HG02852 (cell line): Measurements from ENCODE around the gene KDM6A.
"Not testable (repeated sequence)": the region's sequence is repeated elsewhere in the genome, so short reads cannot be mapped to it uniquely, and the experiment has no call there.

Source experiments
- ATAC-seq: cut with Tn5 transposase; IDR thresholded peaks from one replicate; pipeline ENCODE4 v1.9.1; 2021; ENCODE audit warnings: mild to moderate bottlenecking, moderate library complexity; ENCODE audit not compliant: unreplicated experiment

KDM6A gene

DNA sequence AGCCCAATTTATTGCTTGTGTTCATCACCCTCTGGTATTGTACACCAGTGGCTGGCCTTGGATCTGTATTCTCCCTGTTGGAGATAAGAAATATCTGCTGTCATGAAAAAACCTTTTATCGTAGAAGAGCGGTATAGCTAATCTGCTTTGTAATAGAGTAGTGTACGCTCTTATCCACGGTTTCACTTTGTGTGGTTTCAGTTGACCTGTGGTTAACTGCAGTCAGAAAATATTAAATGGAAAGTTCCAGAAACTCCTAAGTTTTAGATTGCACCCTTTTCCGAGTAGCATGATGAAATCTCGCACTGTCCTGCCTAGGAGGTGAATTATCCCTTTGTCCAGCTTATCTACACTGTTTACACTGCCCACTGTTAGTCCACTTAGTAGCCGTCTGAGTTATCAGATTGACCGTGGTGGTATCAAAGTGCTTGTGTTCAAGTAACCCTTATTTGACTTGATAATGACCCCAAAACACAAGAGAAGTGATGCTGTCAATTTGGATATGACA lies 42.4 kb downstream of the KDM6A start:
- no peak for ATAC-seq

DNA sequence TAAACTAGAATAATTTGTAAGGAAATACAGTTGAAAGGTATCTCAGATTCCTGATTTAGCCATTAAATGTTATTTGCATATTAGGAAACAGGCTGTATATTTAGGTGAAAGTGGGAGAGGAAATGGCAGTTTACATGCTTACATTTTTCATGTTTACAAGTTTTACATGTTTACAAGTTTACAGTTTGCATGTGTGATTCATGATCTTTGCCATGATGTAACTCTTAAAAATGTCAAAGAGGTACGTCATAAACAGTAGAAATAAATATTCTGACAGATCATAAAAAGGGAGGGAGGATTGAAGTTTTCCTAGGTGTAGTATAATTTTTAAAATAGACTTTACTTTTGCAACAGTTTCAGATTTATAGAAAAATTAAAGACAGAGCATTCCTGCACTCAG lies 45.7 kb downstream of the KDM6A start:
- ATAC-seq = no peak

DNA sequence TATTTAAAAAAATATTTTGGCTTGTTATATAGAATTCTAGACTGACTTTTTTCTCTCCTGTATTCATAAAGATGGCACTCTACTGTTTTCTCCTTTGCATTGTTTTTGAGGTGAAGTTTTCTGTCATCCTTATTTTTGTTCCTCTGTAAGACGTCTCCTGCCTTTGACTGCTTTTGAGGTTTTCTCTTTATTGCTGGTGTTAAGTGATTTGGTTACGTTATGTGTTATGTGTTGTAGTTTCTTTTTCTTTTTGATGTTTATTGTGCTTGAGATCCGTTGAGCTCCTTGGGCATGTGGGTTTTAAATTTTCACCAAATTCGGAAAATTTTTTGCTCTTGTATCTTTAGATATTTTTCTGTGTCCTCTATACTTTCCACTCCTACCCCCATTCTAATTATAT lies 50.0 kb downstream of the KDM6A start:
- ATAC-seq = no peak

DNA sequence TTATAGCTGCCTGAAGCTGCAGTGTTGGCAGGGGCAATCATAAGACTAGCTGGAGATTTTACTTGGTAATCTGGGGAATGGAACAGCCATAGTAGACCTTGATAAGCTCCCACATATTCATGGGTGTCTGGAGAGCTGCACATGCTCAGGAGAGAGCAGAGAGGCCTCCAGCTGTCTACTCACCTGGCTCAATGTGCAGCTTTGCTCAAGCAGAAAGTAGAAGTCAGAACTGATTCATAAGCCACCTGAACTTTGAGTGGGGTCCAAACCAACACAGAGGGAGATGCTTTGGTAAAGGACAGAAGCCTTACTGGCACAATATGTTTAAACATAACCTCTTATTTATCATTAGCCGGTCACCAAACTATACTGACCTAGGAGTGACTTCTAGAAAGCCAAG lies 54.4 kb downstream of the KDM6A start:
- no peak for ATAC-seq

DNA sequence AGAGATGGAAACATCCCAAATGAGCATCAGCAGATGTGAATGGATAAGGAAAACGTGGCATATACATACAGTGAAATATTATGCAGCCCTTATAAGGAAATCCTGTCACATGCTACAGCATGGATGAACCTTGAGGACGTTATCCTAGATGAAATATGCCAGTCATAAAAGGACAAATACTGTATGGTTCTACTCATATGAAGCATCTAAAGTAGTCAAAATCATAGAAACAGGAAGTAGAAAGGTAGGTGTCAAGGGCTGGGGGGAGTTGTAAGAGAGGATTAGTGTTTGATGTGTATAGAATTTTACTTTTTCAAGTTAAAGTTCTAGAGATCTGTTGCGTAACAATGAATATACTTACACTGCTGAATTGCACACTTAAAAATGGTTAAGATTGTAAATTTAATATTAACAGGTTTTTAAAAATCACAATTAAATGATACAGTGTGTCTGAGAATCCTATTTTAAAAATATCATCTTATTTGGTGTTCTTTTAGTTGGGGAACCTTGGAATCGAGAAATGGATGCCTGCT lies 58.5 kb downstream of the KDM6A start:
- ATAC-seq = no peak

DNA sequence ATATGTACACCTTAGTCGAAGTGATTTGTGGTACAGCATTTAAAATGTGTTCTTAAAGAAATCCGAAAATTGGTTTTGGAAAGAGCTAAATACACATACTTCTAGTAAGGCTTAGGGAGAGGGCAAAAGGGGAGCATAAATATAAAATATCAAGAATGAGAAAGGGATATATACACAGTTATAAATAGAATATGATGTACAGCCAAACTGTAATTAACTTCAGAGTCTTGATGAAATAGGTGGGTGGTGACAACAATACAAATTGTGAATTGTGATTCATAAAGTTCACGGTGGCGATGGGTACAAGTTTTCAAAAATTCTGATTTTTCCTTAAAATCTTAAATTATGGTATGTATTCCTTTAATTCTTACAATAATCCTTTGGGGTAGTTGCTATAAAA lies 62.2 kb downstream of the KDM6A start:
- no peak for ATAC-seq

DNA sequence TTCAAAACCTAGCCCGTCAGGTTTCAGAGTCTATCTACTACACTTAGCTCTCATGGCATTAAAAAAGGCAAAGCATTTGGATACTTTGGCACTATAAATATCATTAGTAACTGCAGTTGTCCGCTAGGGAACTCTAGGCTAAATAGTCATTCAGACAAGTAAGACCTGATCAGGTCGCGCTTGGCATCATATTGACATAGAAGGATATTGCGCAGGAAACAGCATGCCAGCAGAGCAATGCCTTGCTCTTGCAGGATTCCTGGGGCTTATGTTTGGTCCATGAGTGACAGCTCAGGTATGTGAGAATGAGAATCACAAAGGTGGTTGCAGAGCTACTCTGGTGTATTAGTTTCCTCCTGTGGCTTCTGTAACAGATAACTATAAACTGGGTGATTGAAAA lies 62.7 kb downstream of the KDM6A start:
- ATAC-seq = no peak

DNA sequence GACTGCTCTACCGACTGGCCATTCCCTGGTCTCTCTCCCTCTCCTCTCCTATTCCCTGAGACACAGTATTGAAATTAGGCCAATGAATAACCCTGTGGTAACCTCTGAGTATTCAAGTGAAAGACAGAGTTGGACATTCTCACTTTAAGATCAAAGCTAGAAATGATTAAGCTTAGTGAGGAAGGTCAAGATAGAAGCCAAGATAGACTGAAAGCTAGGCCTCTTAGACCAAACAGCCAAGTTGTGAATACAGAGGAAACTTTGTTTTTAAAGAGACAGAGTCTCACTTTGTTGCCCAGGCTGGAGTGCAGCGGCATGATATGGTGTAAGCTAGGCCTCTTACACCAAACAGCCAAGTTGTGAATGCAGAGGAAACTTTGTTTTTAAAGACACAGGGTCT lies 64.6 kb downstream of the KDM6A start:
- no peak for ATAC-seq

DNA sequence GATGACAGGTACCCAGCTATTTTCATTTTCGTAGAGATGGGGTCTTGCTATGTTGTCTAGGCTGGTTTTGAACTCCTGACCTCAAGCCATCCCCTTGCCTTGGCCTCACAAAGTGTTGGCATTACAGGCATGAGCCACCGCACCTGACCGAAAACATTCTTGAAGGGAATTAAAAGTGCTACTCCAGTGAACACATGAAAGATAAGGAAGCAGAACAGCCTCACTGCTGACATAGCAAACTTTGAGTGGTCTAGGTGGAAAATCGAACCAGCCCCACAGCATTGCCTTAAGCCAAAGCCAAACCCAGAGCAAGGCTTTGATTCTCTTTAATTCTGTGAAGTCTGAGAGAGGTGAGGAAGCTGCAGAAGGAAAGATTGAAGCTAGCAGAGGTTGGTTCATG lies 65.1 kb downstream of the KDM6A start:
- no peak for ATAC-seq

DNA sequence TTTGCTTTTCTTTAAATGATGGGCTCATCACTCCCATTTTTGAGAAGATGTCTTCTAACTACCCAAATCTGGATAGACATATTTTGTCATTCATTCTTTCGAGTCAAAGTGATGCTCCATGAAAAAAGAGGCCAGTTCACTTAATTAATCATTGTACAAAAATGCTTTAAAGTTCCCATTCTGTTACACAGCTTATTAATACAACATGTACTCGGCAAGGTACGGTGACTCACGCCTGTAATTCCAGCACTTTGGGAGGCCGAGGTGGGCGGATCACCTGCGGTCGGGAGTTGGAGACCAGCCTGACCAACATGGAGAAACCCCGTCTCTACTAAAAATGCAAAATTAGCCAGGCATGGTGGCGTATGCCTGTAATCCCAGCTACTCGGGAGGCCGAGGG lies 67.6 kb downstream of the KDM6A start:
- ATAC-seq = not testable (repeated sequence)

DNA sequence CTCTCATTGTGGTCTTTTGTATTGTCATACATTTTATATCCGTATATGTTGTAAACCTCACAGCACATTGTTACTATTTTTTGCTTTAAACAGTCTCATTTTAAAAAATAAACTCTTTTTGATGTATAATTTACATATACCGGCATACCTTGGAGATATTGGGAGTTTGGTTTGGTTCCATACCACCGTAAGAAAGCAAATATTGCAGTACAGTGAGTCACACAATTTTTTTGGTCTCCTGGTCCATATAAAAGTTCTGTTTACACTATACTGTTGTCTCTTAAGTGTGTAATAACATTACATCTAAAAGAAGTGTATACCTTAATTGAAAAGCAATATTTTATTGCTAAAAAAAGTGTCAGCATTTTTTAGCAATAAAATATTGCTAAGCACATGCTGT lies 70.0 kb downstream of the KDM6A start:
- ATAC-seq = no peak

DNA sequence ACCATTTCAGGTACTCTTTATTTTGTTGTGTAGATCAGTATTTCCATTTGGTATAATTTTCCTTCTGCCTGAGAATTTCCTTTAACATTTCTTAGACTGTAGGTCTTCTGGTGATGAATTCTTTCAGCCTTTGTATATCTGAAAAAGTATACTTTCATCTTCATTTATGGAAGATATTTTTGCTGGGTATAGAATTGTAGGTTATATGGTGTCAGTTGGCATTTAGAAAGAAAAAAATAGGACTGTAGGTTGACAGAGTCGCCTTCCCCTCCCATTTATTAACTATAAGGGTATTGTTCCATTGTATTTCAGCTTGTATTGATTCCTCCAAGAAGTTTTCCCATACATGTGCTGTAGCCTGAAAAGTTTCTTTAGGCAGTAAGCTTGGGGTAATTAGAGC lies 71.9 kb downstream of the KDM6A start:
- ATAC-seq = no peak

DNA sequence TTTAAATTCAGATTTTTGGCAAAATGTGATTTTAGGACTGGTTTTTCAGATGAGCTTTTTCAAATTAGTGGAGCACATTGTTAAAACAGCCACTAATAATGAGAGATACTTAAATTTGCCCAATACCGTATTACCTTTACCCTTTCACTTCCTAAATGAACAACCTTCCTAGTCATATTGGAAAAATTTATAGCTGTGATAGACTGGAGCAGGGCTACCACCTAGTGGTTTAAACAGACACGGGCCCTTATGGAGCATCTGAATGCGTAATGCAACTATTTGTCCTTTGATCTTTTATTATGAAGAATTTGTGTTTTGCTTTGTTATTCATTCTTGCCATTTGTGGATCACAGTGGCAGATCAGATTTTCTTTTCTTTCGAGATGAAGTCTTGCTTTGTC lies 72.7 kb downstream of the KDM6A start:
- ATAC-seq = no peak

DNA sequence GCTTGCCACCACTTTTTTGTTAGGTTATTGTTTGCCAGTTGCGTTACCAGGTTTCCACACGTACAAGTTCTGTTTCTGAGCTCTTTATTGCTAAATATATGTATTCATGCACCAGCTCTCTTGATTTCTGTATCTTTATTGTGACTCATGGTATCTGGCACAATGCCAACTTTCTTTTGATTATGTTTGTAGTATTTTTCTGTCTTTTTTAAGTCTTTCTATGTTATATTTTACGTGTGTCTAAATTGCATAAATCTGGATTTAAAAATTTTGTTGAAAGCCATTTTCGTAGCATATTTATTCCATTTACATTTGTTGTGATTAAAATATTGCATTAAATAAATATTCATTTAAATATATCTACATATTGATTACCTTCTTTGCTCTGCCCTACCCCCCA lies 73.8 kb downstream of the KDM6A start:
- no peak for ATAC-seq

DNA sequence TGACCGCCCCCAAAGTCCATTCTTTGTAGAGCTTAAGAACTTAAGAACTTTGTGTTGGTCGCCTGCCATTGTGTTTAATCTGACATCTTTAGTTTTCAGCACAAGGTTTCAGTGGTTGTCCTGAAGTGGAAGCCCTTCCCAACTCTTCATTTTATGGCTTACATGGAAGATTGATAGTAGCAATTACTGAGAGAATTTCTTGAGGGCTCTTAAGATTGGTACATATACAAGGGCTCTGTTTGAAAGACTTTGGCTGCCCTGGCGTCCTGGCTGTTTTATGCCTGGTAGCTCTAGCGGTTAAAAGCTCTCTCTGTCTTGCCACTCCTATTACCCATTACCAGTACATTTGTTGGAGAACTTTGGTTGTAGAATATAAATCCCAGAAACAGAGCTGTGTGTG lies 75.0 kb downstream of the KDM6A start:
- ATAC-seq = no peak

DNA sequence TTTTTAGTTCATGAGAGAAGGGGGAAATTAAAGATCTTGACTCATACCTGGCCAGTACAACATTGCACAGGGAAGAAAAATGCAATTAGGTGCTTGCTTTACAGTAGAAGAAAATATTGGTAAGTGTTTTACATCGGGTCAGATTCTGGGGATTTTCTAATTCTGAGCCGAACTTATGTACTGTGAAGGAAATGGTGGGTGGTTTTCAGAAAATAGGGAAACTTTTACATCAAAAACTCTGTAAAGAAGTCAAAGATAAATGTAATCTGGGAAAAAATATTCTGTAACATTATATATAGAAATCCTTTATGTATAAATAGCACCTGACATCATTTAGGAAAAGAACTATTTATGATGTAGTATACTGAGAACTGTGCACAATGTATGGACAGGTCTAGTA lies 75.4 kb downstream of the KDM6A start:
- no peak for ATAC-seq

DNA sequence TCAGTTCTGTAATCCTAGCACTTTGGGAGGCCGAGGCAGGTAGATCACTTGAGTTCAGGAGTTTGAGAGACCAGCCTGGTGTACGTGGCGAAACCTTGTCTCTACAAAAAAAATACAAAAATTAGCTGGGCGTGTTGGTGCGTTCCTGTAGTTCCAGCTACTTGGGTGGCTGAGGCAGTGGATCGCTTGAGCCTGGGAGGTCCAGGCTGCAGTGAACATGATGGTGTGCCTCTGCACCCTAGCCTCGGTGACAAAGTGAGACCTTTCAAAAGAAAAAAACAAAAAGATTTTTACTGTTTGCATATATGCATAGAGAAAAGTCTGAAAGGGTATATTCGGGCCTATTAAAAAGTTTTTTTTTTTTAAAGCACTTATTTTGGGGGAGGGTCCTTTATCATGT lies 76.1 kb downstream of the KDM6A start:
- ATAC-seq = no peak

DNA sequence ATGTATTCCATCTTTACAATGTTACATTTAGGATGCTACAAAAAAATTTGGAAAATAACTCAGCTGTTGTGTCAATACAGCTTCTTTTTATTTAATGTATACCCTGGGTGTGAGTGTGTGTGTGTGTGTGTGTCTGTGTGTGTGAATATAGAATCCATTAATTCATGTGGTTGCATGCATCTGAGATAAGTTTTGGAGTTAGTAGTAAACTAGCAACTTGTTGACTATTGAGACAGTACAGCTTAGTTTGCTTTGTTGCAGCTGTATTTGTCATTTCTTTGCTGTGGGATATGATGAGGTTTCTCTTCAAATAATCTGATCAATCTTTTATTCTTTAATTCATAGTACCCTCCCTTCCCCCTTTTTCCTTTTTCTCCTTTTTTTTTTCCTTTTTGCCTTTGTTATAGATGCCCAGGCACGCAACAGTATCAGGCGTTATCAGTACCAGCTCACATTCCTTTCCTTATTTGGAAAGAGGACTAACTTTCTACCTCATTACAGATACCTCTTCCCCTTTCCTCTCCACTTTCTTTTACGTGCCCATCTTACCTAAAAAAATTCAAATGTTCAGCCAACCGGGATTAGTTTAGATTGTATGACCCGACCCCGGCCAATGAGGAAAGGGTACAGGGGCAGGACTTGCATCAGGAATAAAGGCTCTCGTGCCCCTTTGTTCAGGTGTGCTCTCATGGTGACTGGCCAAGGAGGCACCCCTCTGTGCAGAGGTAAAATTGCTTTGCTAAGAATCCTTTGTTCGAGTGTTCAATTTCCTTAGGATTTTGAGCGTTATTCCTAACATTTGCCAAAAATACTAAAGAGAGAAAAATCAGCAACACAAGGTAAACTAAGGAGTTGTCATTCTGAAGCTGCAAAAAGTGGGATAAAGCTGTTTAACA lies 77.7 kb downstream of the KDM6A start:
- ATAC-seq = not testable (repeated sequence)

DNA sequence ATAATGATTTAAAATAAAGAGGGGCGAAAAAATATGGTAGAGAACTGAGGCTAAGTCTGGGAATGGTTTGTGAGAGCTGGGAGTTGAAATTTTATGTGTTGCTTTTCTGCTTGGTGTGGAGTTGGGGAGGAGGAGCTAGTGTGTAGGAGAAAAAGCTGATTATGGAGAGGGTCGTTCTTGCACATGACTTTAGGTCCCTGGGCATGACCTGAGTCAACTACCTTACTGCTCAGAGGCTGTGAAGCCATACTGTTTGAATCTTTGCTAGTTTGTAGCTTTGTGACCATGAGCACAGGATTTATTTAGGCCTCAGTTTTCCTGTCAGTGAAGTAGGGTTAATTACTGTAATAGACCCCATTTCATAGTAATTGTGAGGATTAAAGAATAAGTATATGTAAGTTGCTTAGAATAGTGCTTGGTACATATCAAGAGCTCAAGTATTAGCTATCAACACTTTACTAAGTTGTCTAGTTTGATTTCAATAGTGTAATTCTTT lies 78.6 kb downstream of the KDM6A start:
- ATAC-seq = no peak

DNA sequence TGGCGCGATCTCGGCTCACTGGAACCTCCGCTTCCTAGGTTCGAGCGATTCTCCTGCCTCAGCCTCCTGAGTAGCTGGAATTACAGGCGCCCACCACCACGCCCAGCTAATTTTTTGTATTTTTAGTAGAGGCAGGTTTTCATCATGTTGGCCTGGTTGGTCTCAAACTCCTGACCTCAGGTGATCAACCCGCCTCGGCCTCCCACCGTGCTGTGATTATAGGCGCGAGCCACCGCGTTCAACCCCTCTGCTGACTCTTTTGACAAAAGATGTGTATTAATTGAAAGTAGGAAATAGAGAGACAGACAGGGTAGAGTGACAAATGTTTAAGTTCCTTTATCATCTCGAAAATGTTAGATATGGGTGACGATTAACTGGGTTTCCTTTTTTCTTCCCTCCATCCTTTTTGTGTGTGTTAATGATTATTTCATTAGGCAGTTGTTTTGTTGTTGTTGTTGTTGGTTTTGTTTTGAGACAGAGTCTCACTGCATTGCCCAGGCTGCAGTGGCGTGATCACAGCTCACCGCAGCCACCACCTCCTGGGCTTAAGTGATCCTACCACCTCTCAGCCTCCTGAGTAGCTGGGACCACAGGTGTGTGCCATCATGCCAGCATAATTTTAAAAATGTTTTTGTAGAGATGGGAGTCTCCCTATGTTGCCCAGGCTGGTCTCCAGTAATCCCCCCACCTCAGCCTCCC lies 79.5 kb downstream of the KDM6A start:
- no peak for ATAC-seq

DNA sequence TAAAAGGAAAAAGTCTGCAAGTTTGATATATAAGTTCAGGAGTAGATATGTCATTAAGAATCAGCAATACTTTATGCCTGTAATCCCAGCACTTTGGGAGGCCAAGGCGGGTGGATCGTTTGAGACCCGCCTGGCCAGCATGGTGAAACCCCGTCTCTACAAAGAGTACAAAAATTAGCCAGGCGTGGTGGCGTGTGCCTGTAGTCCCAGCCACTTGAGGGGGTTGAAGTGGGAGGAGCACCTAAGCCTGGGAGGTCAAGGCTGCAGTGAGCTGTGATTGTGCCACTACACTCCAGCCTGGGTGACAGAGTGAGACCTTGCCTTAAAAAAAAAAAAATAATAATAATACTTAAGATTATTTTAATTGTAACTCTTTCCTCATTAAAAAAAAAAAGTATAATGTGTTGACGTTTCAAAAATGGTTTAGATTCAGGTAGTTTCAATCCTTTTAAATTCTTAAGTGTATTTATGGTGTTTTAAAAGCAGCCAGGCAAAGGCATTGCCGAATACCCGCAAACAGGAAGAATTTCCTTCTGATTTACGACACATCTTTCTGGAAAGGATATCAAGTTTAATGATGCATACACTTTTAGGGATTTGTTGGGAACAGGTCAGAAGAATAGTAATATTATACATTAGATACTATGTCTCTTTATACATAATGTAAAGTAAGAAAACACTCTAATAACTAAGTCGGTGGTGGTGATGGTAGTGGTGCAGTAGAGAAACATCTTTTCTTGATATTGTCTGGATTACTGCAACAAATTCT lies 80.9 kb downstream of the KDM6A start:
- no peak for ATAC-seq
